Measurements from ENCODE around the gene KRT8.
A peak's percentile ranks its signal among the peaks of the same experiment; 100 is the strongest.
"Not testable (repeated sequence)": the region's sequence is repeated elsewhere in the genome, so short reads cannot be mapped to it uniquely, and the experiment has no call there.

Gene KRT8

DNA sequence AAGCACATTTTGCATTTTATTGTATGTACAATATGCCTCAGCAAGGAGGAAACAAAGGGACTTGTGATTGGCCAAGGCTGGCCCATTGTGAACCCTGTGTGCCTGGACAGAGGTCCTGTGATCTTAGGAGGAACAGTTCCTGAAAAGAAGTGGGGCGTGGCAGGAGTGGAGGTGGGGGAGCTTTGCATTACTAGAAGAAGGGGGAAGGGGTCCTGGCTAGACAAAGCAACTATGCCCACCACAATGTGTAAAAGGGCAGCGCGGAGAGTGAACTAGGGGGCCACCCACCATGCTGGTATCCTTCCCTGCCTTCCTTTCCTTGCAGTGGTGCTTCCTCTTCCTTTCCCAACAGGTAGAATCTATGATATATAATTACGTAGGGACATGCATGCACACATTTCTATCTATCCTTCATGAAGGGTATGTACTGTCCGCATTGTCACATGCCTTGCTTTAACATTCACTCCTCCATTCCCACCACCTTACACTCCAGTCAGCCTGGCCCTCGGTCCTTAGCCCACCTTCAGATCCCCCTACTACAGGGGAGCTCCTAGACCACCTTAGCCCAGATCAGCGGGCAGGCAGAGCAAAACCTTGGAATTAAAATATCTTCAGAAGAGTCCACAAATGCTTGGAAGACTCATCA, 12.5 kb downstream of the KRT8 start:
- H3K4me3 ChIP-seq = no peak overlapping the region
- no peak overlapping the region for H3K9ac ChIP-seq (ENCODE audit: insufficient read length)
- DNase-seq (ENCODE audit: low read depth, low spot score) = no peak
- no peak overlapping the region for H3K27ac ChIP-seq
- no peak for TF ChIP-seq EZH2 (IDR thresholded peaks at IDR 0.05)
- TF ChIP-seq FOXP2 (optimal IDR thresholded peaks at IDR 0.05; ENCODE audit: control extremely low read depth, extremely low read length, insufficient read depth) = no peak
- TF ChIP-seq POLR2AphosphoS5 (IDR thresholded peaks at IDR 0.05; ENCODE audit: borderline replicate concordance, low read depth, low read length) = no peak
- H3K36me3 ChIP-seq (ENCODE audit: insufficient read depth, low read length) = no peaks in the 10 kb centered on the region
- no peaks in the 10 kb centered on the region; the same call in 1 of the 2 replicates for H3K9me3 ChIP-seq (ENCODE audit: low read depth, low read length)

DNA sequence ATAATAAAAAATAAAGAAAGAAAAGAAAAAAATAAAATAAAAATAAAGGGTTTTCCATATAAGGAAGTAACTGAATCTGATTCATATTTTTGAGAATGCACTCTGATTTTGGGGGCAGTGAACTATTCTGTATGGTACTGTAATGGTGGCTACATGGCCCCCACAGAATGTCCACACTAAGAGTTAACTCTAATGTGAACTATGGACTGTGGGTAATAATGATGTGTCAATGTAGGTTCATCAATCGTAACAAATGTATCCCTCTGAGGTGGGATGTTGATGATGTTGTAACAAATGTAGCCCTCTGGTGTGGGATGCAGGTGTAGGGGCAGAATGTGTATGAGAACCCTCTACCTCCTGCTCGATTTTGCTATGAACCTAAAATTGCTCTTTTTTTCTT, 13.8 kb downstream of the KRT8 start:
- Histone ChIP-seq H3K27ac (no peak overlapping the region), H3K9me3 (ENCODE audit: low read depth, low read length) (no peaks in the 10 kb centered on the region; the same call in 1 of the 2 replicates), H3K4me3 (no peak overlapping the region), H3K36me3 (ENCODE audit: insufficient read depth, low read length) (no peaks in the 10 kb centered on the region), H3K9ac (ENCODE audit: insufficient read length) (no peak overlapping the region)
- TF ChIP-seq EZH2 (IDR thresholded peaks at IDR 0.05) (no peak), FOXP2 (optimal IDR thresholded peaks at IDR 0.05; ENCODE audit: control extremely low read depth, extremely low read length, insufficient read depth) (no peak), POLR2AphosphoS5 (IDR thresholded peaks at IDR 0.05; ENCODE audit: borderline replicate concordance, low read depth, low read length) (no peak)
- DNase-seq (ENCODE audit: low read depth, low spot score) = no peak

DNA sequence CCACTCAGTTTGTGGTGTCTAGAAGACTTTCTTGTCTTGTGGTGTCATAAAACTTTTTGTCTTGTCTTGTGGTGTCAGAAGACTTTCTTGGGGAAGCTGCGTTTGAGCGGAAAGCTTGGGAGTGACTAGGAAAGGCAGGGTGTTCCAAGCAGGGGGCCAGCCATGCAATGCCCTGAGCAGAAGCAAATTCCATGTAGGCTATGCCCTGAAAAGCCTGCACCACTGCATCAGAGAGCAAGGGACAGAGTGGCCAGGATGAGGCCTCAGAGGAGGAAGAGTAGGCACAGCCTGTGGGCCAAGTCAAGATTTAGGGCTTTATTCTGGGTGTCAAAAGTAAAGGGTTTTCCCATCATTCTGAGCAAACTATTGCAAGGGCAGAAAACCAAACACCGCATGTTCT, 14.5 kb downstream of the KRT8 start:
- H3K36me3 ChIP-seq (ENCODE audit: insufficient read depth, low read length) = no peaks in the 10 kb centered on the region
- DNase-seq (ENCODE audit: low read depth, low spot score) = no peak
- H3K27ac ChIP-seq = no peak overlapping the region
- no peaks in the 10 kb centered on the region; the same call in 1 of the 2 replicates for H3K9me3 ChIP-seq (ENCODE audit: low read depth, low read length)
- no peak overlapping the region for H3K4me3 ChIP-seq
- H3K9ac ChIP-seq (ENCODE audit: insufficient read length) = no peak overlapping the region
- no peak for TF ChIP-seq FOXP2 (optimal IDR thresholded peaks at IDR 0.05; ENCODE audit: control extremely low read depth, extremely low read length, insufficient read depth)
- no peak for TF ChIP-seq POLR2AphosphoS5 (IDR thresholded peaks at IDR 0.05; ENCODE audit: borderline replicate concordance, low read depth, low read length)
- TF ChIP-seq EZH2 (IDR thresholded peaks at IDR 0.05) = no peak

DNA sequence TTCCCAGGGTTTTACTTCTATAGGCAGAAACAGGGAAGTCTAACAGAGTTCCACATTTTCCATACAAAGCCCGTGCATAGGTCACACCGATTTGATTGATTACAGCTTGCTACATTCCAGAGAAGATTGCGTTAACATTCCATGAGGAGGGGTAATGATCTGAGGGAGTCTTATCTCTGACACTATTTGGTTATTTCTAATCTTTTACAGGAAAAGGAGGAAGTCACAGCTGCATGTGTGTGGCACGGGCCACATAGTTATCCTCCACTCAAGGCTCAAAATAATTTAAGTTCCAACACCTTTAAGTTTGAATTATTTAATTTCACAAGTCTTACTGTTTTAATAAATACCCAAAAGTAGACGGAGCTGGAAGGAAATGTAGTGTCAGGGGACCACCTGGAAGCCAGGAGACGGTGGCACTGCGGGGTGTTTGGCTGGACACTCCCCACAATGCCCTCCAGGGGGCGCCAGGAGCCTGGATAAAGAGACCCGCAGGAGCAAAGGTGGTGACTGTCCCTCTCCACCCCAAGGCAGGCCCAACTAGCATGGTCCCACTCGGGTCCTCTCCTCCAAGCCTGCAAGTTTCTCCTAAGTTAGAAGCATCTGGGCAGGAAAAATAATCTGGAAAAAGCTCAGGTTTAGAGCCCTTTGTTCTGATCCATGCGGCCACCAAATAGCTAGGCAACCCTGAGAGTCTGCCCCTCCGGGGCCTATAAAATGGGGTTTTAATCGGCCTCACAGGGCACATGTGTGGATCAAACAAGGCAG, 20.2 kb downstream of the KRT8 start:
- H3K36me3 ChIP-seq (ENCODE audit: insufficient read depth, low read length) = no peaks in the 10 kb centered on the region
- no peak for DNase-seq (ENCODE audit: low read depth, low spot score)
- no peak for TF ChIP-seq FOXP2 (optimal IDR thresholded peaks at IDR 0.05; ENCODE audit: control extremely low read depth, extremely low read length, insufficient read depth)
- TF ChIP-seq POLR2AphosphoS5 (IDR thresholded peaks at IDR 0.05; ENCODE audit: borderline replicate concordance, low read depth, low read length) = no peak
- no peak for TF ChIP-seq EZH2 (IDR thresholded peaks at IDR 0.05)
- H3K4me3 ChIP-seq = peak overlapping the region; percentile 47; the same call in 1 of the 2 replicates
- H3K9me3 ChIP-seq (ENCODE audit: low read depth, low read length) = no peaks in the 10 kb centered on the region
- peak overlapping the region; percentile 61 for H3K9ac ChIP-seq (ENCODE audit: insufficient read length)
- peak overlapping the region; percentile 59; the same call in 1 of the 2 replicates for H3K27ac ChIP-seq

DNA sequence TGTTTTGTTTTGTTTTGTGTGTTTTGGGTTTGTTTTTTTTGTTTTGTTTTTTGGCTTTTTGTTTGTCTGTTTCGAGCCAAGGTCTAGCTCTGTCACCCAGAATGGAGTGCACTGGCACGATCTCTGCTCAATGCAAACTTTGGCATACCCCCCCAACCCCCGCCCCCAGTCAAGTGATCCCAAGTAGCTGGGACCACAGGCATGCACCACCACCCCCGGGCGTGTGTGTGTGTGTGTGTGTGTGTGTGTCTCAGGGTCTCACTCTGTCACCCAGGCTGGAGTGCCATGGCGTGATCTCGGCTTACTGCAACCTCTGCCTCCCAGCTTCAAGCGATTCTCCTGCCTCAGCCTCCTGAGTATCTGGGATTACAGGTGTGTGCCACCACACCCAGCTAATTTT, 24.4 kb downstream of the KRT8 start:
- H3K9ac ChIP-seq (ENCODE audit: insufficient read length); DNase-seq (ENCODE audit: low read depth, low spot score); H3K9me3 ChIP-seq (ENCODE audit: low read depth, low read length); H3K4me3 ChIP-seq; H3K36me3 ChIP-seq (ENCODE audit: insufficient read depth, low read length); H3K27ac ChIP-seq: not testable (repeated sequence)

DNA sequence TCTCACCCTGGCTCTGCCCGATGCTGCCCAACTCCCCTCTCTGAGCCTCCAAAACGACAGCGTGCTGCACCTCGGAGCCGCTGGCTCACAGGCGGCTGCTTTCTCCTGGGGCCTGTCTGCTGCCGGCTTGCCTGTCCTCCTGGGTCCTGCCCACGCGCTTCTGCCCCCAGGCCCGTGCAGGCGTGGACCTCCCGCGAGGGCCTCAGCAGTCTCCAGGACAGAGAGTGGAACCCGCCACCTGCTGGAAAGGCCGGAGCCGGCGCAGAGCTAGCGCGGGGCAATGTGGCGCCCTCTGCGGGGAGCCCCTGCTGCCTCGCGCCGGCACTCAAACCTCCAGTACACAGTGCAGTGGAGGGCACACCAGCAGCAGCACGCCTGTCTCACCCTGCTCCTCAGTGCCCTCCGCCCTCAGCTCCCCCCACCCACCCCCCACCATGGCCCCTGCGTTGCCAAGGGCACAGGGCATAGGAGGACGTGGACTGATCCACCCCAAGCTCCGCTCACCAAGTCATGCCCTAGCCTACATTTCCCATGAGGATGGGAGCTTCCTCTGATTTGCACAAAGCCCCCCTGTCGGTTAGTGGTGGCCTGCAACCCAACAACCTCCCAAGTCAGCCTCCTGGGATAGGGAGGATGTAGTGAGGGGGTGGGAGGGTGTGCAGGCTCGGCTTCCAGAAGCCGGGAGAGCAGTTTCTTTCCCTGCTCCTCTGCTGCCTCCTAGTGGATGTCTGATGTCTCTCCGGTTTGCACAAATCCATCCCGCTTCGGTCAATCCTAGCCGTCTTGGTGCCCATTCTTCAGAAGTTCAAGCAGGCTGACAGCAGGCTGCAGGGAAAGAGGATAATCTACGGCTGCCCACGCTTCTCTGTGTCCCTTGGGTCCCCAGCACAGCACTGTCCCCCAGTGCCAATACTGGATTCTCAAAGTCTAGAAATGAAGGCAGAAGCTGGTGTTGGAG, 25.2 kb downstream of the KRT8 start:
- Histone ChIP-seq H3K4me3 (no peak overlapping the region), H3K27ac (no peak overlapping the region)

DNA sequence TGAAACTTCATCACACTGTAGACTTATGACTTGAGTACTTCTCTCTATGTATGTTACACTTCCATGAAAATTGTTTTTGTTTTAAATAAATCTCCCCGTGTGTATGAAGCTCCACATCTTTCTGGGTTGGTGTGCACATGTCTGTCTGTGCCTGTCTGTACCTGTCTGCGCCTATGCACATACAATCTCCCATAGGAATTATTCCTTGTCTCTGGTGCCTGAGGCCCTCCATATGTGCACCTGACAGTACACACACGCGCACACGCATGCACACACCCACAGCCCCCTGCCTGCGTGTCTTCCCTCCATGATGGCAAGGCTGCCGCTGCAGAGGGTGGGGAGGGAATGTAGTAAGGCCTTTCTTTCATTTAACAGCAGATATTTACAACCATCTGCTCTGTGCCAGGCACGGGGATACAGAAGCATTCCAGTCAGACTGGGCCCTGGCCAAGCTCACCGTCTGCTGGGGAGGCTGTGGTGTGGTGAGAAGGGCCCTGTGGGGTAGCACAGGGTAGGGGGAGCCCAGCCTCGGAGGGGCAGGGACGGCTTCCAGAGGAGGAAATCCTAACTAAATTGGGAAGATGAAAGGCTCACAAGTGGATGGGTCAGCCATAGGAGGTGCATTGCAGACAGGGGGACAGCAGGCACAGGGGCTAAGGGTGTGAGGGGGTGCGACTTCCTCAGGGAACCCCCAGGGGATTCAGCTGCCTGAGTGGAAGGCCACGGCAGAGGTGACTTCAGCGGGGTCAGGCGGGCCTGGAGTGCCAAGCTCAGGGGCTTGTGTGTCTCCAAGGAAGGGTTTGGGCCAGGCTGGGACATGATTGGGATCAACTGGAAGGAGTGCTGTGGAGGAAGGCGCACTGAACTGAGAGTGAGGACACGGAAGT, 26.1 kb downstream of the KRT8 start:
- no peak overlapping the region for H3K9ac ChIP-seq (ENCODE audit: insufficient read length)
- no peak overlapping the region for H3K4me3 ChIP-seq

More for the DNA sequence above, 25.2 kb downstream of the KRT8 start:
- Histone ChIP-seq H3K36me3 (ENCODE audit: insufficient read depth, low read length) (no peaks in the 10 kb centered on the region), H3K9ac (ENCODE audit: insufficient read length) (no peak overlapping the region), H3K9me3 (ENCODE audit: low read depth, low read length) (no peaks in the 10 kb centered on the region)
- TF ChIP-seq FOXP2 (optimal IDR thresholded peaks at IDR 0.05; ENCODE audit: control extremely low read depth, extremely low read length, insufficient read depth) (no peak), EZH2 (IDR thresholded peaks at IDR 0.05) (no peak), POLR2AphosphoS5 (IDR thresholded peaks at IDR 0.05; ENCODE audit: borderline replicate concordance, low read depth, low read length) (no peak)
- DNase-seq (ENCODE audit: low read depth, low spot score) = no peak

More for the DNA sequence above, 26.1 kb downstream of the KRT8 start:
- no peak for DNase-seq (ENCODE audit: low read depth, low spot score)
- TF ChIP-seq FOXP2 (optimal IDR thresholded peaks at IDR 0.05; ENCODE audit: control extremely low read depth, extremely low read length, insufficient read depth) = no peak
- TF ChIP-seq POLR2AphosphoS5 (IDR thresholded peaks at IDR 0.05; ENCODE audit: borderline replicate concordance, low read depth, low read length) = no peak
- TF ChIP-seq EZH2 (IDR thresholded peaks at IDR 0.05) = no peak
- no peaks in the 10 kb centered on the region for H3K36me3 ChIP-seq (ENCODE audit: insufficient read depth, low read length)
- no peaks in the 10 kb centered on the region for H3K9me3 ChIP-seq (ENCODE audit: low read depth, low read length)
- no peak overlapping the region for H3K27ac ChIP-seq

Measured in SK-N-MC (cell line).